HG03571 (cell line): ENCODE data around the gene SMARCA2.

Source experiments
- ATAC-seq: cut with Tn5 transposase; IDR thresholded peaks from one replicate; pipeline ENCODE4 v1.9.1; 2021; ENCODE audit not compliant: unreplicated experiment

The SMARCA2 gene

GRCh38 chr9:2015581-2016407 lies 647 bp downstream of the SMARCA2 start:
- ATAC-seq, result no peak

GRCh38 chr9:2016408-2017330 lies 1.5 kb downstream of the SMARCA2 start:
- no peak for ATAC-seq

GRCh38 chr9:2017331-2018161 lies 2.4 kb downstream of the SMARCA2 start:
- peak; percentile 24 for ATAC-seq

GRCh38 chr9:2018162-2018643 lies 3.1 kb downstream of the SMARCA2 start:
- no peak for ATAC-seq

GRCh38 chr9:2018764-2019558 lies 3.8 kb downstream of the SMARCA2 start:
- no peak for ATAC-seq

GRCh38 chr9:2019723-2020122 lies 4.6 kb downstream of the SMARCA2 start:
- no peak for ATAC-seq

- no peak for ATAC-seq
Observed at GRCh38 chr9:2021731-2022130, 6.6 kb downstream of the SMARCA2 start.

GRCh38 chr9:2022560-2022959 lies 7.4 kb downstream of the SMARCA2 start:
- ATAC-seq, result no peak

- no peak for ATAC-seq
Observed at GRCh38 chr9:2023042-2023441, 7.9 kb downstream of the SMARCA2 start.

- peak; percentile 66 for ATAC-seq
Observed at GRCh38 chr9:2023532-2023931, 8.4 kb downstream of the SMARCA2 start.

- no peak for ATAC-seq
Observed at GRCh38 chr9:2024888-2025782, 10.0 kb downstream of the SMARCA2 start.

GRCh38 chr9:2026220-2026997 lies 11.3 kb downstream of the SMARCA2 start:
- no peak for ATAC-seq

- ATAC-seq, result no peak
Observed at GRCh38 chr9:2027543-2028160, 12.5 kb downstream of the SMARCA2 start.

GRCh38 chr9:2028888-2029287 lies 13.7 kb downstream of the SMARCA2 start:
- no peak for ATAC-seq

GRCh38 chr9:2029666-2030170 lies 14.6 kb downstream of the SMARCA2 start:
- ATAC-seq, result no peak

GRCh38 chr9:2032234-2032633 lies 17.1 kb downstream of the SMARCA2 start:
- ATAC-seq, result no peak

- no peak for ATAC-seq
Observed at GRCh38 chr9:2036844-2037243, 21.7 kb downstream of the SMARCA2 start.
